GM20431 (cell line): ENCODE data around the gene TNFSF13.

Source experiments
- in situ Hi-C: fragments of 300-500 bp; cut with MseI, MboI; formaldehyde crosslinking; loops from one replicate; pipeline ENCODE4 v1.15.0; 2020; ENCODE audit warnings: low sequenced_read_pairs; ENCODE audit not compliant: unreplicated experiment

The TNFSF13 gene

DNA sequence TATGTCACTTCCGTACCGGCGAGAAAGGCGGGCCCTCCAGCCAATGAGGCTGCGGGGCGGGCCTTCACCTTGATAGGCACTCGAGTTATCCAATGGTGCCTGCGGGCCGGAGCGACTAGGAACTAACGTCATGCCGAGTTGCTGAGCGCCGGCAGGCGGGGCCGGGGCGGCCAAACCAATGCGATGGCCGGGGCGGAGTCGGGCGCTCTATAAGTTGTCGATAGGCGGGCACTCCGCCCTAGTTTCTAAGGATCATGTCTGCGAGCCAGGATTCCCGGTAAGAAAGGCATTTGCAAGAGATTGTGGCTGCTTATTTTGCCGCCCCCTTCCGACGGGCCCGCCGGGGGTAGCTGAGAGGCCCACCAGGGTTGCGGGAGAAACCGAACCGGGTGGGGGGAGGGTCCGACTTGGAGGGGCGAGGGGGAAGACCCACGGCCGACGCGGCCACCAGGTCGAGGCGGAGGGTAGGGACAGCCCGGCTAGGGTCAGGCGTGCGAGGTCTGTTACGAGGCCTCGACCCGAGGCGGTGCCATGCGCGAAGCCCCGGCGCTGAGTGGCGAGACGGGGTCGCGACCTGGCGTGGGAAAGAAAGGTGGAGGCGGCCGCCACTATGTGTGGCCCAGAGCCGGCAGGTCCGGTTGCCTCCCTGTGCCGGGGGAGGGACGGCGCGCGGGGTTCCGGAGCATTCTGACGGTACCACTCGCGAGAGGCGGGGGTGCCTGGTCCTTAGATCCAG, 14.2 kb downstream of the TNFSF13 start:
- in situ Hi-C loops, result no loop called here

GRCh38 chr17:7573324-7574080, 15.0 kb downstream of the TNFSF13 start:
- in situ Hi-C loops, result no loop called here

DNA sequence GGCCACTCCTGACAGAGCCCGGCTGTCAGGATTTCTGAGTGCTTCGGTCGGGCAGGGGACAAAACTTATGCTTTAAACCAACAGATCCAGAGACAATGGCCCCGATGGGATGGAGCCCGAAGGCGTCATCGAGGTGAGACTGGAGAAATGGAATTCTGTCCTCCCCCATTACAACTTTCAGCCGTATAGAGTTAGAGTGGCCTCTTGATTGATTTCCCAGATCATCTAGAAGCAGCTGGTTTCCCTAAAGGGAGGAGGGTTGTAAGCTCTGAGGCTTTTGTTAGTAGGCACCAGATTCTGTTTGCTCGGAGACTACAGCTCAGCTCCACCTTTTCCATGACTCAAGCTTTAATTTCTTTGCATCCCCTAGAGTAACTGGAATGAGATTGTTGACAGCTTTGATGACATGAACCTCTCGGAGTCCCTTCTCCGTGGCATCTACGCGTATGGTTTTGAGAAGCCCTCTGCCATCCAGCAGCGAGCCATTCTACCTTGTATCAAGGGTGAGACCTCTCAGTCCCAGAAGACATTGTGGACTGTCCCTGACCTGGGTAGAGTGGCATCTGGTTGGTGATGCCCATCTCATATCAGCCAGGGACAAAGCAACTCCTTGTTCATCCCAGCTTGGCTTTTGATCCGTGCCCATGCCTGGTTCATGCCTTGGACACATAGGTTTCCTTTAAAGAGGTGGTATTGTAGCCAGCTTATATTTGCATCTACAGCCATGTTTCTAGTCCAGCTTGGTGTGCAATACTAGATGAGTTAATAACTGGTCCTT, 15.8 kb downstream of the TNFSF13 start:
- in situ Hi-C loops, result no loop called here

- in situ Hi-C loops, result loop anchor here (25.0 kb wide), 1 partner anchor 538 kb away; the partner anchor contains the start of genes SLC16A11 and SLC16A13
These were observed 16.9 kb downstream of the TNFSF13 start for GRCh38 chr17:7575481-7575883.

GRCh38 chr17:7575959-7576358, 17.4 kb downstream of the TNFSF13 start:
- in situ Hi-C loops, result loop anchor here (25.0 kb wide), 1 partner anchor 539 kb away; the partner anchor contains the start of genes SLC16A11 and SLC16A13

DNA sequence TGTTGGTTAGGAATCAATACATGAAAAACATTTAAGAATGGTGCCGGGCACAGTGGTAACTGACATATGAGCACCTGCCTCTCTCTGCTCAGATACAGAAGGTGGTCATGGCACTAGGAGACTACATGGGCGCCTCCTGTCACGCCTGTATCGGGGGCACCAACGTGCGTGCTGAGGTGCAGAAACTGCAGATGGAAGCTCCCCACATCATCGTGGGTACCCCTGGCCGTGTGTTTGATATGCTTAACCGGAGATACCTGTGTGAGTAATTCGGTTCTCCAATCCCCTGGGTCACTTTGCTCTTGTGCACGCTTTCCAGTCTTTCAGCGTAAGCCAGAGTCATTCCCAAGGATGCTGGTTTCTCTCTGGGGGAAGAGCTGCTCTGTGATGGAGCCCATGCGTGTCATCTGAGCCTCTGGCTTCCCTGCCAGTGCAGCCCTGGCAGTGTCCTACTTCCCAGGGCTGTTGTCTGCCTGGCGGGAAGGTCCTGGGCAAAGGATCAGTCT, 17.9 kb downstream of the TNFSF13 start:
- in situ Hi-C loops, result loop anchor here (25.0 kb wide), 1 partner anchor 539 kb away; the partner anchor contains the start of genes SLC16A11 and SLC16A13

DNA sequence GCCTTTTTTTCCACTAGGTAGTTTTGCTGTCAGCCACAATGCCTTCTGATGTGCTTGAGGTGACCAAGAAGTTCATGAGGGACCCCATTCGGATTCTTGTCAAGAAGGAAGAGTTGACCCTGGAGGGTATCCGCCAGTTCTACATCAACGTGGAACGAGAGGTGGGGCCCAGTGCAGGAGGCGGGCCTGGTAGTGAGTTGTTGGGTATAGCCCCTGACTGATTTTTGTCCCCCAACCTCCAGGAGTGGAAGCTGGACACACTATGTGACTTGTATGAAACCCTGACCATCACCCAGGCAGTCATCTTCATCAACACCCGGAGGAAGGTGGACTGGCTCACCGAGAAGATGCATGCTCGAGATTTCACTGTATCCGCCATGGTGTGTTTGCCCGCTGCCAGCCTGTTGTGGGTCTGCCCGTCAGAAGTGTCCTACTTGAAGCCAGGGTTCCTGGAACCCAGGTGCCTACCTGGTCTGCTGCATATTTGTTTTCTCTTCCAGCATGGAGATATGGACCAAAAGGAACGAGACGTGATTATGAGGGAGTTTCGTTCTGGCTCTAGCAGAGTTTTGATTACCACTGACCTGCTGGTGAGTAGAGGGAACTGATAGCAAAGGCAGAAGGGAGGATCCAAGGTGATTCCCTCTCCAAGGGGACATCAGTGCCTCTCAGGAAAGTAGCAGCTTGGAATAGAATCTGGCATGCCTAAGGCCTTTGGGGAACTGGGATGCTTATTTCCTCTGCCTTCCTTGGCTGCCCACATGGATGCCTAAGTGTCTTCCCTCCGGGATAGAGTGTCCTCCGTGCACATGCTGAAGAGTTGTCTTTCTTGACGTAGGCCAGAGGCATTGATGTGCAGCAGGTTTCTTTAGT, 19.0 kb downstream of the TNFSF13 start:
- in situ Hi-C loops, result loop anchor here (25.0 kb wide), 1 partner anchor 540 kb away; the partner anchor contains the start of genes SLC16A11 and SLC16A13

GRCh38 chr17:7579001-7579833, 20.7 kb downstream of the TNFSF13 start, which contains the start of gene CD68:
Gene CD68, plus strand, starts transcription at chr17:7579638. Its CDS starts 40 bp downstream, at chr17:7579678.
- in situ Hi-C loops, result loop anchor here (25.0 kb wide), 1 partner anchor 542 kb away; the partner anchor contains the start of genes SLC16A11 and SLC16A13

GRCh38 chr17:7579834-7580603, 21.5 kb downstream of the TNFSF13 start:
- in situ Hi-C loops, result loop anchor here (25.0 kb wide), 1 partner anchor 543 kb away; the partner anchor contains the start of genes SLC16A11 and SLC16A13

DNA sequence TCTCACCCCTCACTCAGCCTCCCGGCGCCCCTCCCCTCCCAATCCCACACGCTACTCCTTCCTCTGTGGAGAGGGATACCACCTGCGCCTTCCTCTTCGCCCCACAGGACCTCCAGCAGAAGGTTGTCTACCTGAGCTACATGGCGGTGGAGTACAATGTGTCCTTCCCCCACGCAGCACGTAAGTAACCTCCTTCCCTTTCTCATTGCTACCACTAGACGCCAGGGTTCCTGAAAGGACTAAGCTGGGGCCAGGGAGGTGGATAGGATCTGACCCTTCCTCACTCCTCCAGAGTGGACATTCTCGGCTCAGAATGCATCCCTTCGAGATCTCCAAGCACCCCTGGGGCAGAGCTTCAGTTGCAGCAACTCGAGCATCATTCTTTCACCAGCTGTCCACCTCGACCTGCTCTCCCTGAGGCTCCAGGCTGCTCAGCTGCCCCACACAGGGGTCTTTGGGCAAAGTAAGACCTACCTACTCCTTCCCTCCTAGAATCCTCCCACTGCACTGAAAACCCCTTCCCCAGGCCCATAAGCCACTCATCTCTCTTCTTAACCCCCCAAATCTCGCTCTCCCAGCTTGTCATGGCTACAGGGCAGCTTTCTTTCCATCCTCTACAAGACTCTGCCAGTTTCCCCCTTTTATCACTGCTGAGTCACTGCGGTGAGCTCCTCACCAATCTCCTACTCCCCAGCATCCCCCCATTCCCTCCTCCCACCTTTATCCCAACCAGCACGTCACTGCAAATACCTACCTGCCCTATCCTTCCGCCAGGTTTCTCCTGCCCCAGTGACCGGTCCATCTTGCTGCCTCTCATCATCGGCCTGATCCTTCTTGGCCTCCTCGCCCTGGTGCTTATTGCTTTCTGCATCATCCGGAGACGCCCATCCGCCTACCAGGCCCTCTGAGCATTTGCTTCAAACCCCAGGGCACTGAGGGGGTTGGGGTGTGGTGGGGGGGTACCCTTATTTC, 22.3 kb downstream of the TNFSF13 start:
- in situ Hi-C loops, result loop anchor here (25.0 kb wide), 1 partner anchor 544 kb away; the partner anchor contains the start of genes SLC16A11 and SLC16A13

GRCh38 chr17:7582396-7583252, 24.1 kb downstream of the TNFSF13 start:
- in situ Hi-C loops, result loop anchor here (25.0 kb wide), 1 partner anchor 545 kb away; the partner anchor contains the start of genes SLC16A11 and SLC16A13

DNA sequence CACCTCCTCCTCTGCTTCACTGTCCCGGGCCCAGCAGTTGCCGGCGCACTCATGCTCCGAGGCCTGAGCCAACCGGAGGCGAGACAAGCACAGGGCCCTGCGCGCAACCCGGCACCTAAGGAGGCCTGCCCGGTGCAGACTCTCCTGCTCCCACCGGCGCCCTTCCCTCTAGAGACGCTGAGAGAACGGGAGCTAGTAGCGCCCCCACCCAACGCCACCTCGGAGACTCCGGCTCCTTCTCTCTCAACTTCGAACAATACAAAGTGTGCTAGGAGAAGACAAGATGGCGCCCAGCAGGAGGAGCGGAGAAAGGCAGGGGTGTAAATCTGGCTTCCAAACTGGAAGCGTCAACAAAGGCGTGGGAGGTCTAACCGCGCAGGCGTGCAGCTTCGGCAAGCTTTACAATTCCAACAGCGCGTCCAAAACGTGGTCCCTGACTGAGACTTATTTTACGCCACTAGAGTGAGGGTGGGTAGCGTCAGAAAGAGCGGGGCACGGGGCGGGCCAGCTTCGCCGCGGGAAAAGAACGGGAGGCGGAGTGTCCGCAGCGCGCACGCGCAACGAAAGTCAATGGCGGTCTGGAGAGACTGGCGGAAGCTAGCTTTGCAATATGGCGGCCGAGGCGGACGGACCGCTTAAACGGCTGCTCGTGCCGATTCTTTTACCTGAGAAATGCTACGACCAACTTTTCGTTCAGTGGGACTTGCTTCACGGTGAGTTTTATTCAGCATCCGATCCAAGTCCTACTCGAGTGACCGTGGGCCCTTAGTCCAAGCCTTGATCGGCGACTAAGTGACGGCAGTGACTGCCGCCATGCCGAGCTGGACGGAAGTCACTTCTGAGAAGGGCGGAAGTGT, 24.9 kb downstream of the TNFSF13 start, which contains the start of gene MPDU1:
Gene MPDU1 (plus strand): TSS at position 600 of the 857 bp plus-strand sequence. CDS start 11 bp downstream, at position 611.
- in situ Hi-C loops, result loop anchor here (25.0 kb wide), 1 partner anchor 546 kb away; the partner anchor contains the start of genes SLC16A11 and SLC16A13

GRCh38 chr17:7586673-7587419, 28.3 kb downstream of the TNFSF13 start:
- in situ Hi-C loops, result loop anchor here (25.0 kb wide), 1 partner anchor 550 kb away; the partner anchor contains the start of genes SLC16A11 and SLC16A13
